HG03095 (cell line): Measurements from ENCODE around the gene KCNMA1.

Experiments
- ATAC-seq: cut with Tn5 transposase; IDR thresholded peaks from one replicate; pipeline ENCODE4 v1.9.1; 2021; ENCODE audit warnings: moderate library complexity; ENCODE audit not compliant: unreplicated experiment

The KCNMA1 gene

DNA sequence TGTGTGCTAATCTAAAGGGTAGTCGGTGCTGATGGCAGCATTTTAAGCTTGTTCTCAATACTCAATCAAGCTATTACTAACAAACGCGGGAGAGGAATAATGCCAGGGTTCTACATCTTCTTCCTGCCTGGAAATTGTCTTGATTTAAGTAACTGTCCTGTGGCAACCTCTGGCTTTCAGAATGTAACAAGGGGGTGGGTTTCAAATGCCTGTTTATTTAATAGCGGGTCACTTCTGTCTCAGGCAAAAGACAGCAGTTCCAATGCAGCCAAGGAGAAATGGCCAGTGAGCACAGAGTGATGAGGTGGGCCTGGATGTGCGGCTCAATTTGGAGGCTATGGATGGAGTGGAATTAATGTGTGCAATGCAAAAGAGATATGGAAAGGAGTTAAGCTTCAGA is 692.4 kb downstream of the KCNMA1 start:
- ATAC-seq, result no peak

GRCh38 chr10:76944640-76945039 is 693.0 kb downstream of the KCNMA1 start:
- no peak for ATAC-seq

DNA sequence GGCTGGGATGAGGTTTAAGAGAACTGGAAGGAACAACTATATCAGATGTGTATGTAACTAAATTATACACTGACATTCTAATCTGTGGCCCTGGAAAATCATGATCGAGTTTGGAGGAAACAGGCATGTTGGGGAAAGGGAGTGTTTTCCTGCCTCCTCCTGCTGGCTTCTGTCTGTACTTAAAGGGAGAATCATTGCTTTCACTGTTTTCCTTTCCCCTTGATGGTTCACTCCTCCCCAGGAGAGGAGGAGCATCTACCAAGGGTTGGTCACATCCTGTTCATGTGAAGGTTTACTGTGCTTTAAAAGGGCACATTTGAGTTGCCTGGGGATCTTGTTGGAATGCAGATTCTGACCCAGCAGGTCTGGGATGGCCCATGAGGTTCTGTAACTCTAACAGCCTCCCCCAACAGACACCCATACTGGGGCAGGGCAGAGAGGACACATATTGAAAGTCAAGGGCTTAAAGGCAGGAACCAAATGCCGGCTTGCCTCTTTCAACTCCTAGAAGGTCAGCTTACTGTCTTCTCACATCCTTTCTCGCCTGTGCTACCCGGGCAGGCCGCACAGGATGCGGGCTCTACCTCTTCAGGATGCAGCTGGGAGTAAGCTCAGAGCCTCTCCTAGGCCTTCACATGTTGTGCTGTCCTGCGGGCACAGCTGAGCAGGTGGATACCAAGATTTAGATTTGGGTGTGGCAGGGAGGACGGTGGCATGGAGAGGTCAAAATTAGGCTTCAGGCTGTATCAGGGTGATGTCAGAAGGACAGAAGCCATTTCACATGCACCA is 694.8 kb downstream of the KCNMA1 start:
- ATAC-seq, result no peak

DNA sequence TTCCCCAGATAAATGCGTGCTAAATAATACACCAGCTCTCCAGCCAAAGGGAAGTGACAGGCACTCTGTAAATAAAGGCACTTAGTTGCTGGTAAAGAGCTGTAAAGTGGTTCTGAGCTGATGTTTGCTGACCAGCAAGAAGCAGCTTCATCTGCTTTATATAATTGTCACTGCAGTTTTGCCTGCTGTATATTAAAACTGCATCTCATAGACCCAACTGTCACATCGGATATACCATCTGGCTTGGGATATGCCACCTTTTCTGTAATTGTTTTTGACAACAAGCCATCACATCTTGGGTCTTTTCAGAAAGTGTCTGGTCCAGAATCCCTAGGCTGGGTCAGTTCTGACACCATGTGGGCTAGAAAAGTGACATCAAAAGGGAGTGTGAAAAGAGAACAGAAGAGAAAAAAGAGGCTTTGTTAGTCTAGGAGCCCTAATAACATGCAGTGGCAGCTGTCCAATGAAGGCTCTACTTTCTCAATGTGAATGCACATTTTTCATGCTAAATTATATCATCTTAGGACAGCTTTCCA is 697.6 kb downstream of the KCNMA1 start:
- ATAC-seq, result no peak

DNA sequence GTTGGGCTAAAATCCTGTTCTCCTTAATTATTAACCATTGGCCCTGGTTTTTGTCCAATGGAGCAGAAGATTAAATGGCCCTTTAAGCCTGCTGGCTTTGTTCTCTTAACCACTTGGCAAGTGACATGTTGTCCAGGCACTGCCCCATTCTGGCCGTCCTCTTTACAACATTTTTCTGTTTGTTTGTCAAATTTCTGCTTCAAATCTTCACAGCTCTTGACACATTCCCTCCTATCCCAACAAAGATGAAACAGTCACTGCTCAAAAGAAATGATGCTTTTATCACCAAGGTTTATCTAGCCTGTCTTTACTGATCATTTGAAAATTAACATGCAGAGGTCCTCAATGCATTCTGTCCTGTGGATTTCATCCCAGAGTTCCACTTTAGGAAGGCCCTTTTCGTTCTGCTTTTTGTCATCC is 700.4 kb downstream of the KCNMA1 start:
- ATAC-seq, result no peak

GRCh38 chr10:76935941-76936613 is 701.5 kb downstream of the KCNMA1 start:
- ATAC-seq, result no peak

- ATAC-seq, result no peak
Measured at GRCh38 chr10:76928565-76928964, 709.0 kb downstream of the KCNMA1 start.

DNA sequence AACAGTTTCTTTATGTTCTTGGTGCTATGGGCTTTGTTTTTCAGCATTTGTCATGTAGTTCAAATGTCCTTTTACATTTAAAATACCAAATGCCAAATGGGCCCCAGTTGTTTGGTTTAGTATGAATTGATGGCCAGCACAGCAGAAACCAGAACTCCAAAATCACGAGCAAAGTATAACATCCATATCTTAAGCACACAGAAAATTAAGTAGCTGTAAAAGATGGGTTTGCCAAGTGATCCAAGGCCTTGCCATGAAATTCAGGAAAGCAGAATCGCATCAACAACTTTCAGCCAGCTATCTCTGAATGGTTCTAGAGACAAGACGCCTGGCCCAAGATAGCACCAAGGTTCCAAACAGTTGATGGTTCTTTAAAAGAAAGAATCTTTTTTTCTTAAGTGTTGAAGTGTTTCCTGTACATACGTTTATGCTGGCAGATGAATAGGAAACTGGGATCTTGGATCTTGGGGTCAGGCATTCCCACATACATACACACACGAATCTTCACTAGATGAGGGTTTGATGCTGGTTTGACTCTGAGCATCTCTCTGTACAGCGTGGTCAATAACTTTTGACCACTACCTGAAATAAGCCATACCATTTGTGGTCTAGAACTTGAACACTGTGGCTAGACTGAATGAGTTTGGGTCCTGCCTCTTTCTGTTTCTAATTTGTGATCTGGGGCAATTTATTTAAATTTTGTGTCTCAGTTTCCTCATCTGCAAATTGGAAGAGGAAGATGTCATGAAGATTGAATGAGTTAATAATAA is 711.8 kb downstream of the KCNMA1 start:
- ATAC-seq, result no peak

DNA sequence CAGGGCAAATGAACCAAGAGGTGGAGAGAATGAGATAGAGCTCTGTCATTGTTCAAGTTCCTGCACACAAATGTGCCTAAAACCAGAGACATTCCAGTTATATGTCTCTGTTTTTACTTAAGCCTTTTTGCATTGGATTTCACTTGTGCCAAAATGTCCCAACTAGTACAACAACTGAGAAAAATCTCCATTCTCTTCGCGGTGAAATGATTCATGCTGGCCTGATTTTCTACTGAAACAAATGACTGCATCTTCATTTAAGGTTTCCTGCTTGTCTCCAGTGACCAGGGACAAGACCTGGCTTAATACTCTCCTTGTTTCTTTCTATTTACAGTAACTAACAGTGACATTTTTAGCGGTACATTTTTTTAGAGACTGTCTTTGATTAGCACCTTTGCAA is 714.9 kb downstream of the KCNMA1 start:
- ATAC-seq, result no peak

- ATAC-seq, result no peak
Measured at GRCh38 chr10:76921383-76922010, 716.1 kb downstream of the KCNMA1 start.

- no peak for ATAC-seq
Measured at GRCh38 chr10:76920581-76920980, 717.0 kb downstream of the KCNMA1 start.

GRCh38 chr10:76918106-76918505 is 719.5 kb downstream of the KCNMA1 start:
- no peak for ATAC-seq

GRCh38 chr10:76917071-76917470 is 720.5 kb downstream of the KCNMA1 start:
- no peak for ATAC-seq

GRCh38 chr10:76916536-76916935 is 721.1 kb downstream of the KCNMA1 start:
- no peak for ATAC-seq

- no peak for ATAC-seq
Measured at GRCh38 chr10:76915316-76915715, 722.3 kb downstream of the KCNMA1 start.

- ATAC-seq, result no peak
Measured at GRCh38 chr10:76911184-76911583, 726.4 kb downstream of the KCNMA1 start.

- no peak for ATAC-seq
Measured at GRCh38 chr10:76910184-76910962, 727.2 kb downstream of the KCNMA1 start.

- no peak for ATAC-seq
Measured at GRCh38 chr10:76906256-76906655, 731.4 kb downstream of the KCNMA1 start.

- ATAC-seq, result no peak
Measured at GRCh38 chr10:76905251-76905650, 732.4 kb downstream of the KCNMA1 start.

GRCh38 chr10:76903387-76903945 is 734.1 kb downstream of the KCNMA1 start:
- ATAC-seq, result no peak
